SK-N-SH (cell line): ENCODE measurements around the gene FAM209A. TPM values are rescaled to one million over a fixed set of nuclear protein-coding genes. Genes with fewer than 3 reads are reported as not detected.

Experiments used
- CTCF ChIA-PET: fragments of 300-600, 350-600 bp; formaldehyde crosslinking; extraction: SDS; loops from one replicate; lab custom pipeline; 2021; lab: Yijun Ruan, JAX
- POLR2A ChIA-PET: fragments of 350-600 bp; sonication (Branson Sonifier 250); formaldehyde crosslinking; extraction: SDS; loops from one replicate; lab custom pipeline; 2020; ENCODE audit warnings: antibody characterized with exemption, inconsistent platforms; lab: Yijun Ruan, JAX
- DNase-seq: peaks from one replicate; pipeline ENCODE4 v3.0.0; 2012
- H2AFZ ChIP-seq: fragments of 200-600 bp; sonication (generic); 2 replicates; pipeline ENCODE4 v1.8.1; 2016; ENCODE audit warnings: antibody characterized with exemption, mild to moderate bottlenecking, low read depth
- H3F3A ChIP-seq: fragments of 200-600 bp; sonication (generic); replicated peaks from 2 replicates; pipeline ENCODE3; 2016; ENCODE audit warnings: antibody characterized with exemption, mild to moderate bottlenecking; ENCODE audit not compliant: insufficient read depth
- H3K27ac ChIP-seq, 2 experiments: fragments of 200-500 bp in 1 of 2; fragments of 200-600 bp in 1 of 2; sonication (Bioruptor generic) in 1 of 2; sonication (generic), shearing (Covaris generic) in 1 of 2; 2 replicates each; pipeline versions ENCODE4 v1.5.1 to v1.6.1; 2014 to 2016; ENCODE audit warnings: low read depth in 2 of 2, inconsistent platforms in 1 of 2, low read length in 1 of 2, mild to moderate bottlenecking in 1 of 2, mixed read lengths in 1 of 2
- H3K27me3 ChIP-seq: fragments of 200-600 bp; sonication (generic), shearing (Covaris generic); 2 replicates; pipeline ENCODE4 v1.6.1; 2016; ENCODE audit warnings: mixed run types; ENCODE audit not compliant: insufficient read depth
- H3K36me3 ChIP-seq, 2 experiments: fragments of 200-500 bp in 1 of 2; fragments of 200-600 bp in 1 of 2; sonication (Bioruptor generic) in 1 of 2; sonication (generic) in 1 of 2; replicated peaks in 1 of 2; 2 replicates each; pipeline versions ENCODE3 to v1.5.1; 2014 to 2016; ENCODE audit warnings: low read length in 1 of 2, mild to moderate bottlenecking in 1 of 2; ENCODE audit not compliant: insufficient read depth in 2 of 2, control insufficient read depth in 1 of 2
- H3K4me1 ChIP-seq, 2 experiments: fragments of 200-500 bp in 1 of 2; fragments of 200-600 bp in 1 of 2; sonication (Bioruptor generic) in 1 of 2; sonication (generic), shearing (Covaris generic) in 1 of 2; 2 replicates each; pipeline versions ENCODE4 v1.5.1 to v1.6.1; 2014 to 2016; ENCODE audit warnings: low read depth in 1 of 2, low read length in 1 of 2, mixed run types in 1 of 2; ENCODE audit not compliant: insufficient read depth in 2 of 2, control insufficient read depth in 1 of 2
- H3K4me2 ChIP-seq: fragments of 200-600 bp; sonication (generic), shearing (Covaris generic); 2 replicates; pipeline ENCODE4 v1.6.1; 2017; ENCODE audit warnings: mixed run types
- H3K4me3 ChIP-seq, 2 experiments: fragments of 200-500 bp in 1 of 2; fragments of 200-600 bp in 1 of 2; sonication (Bioruptor generic) in 1 of 2; sonication (generic), shearing (Covaris generic) in 1 of 2; 2 replicates each; pipeline versions ENCODE4 v1.5.1 to v1.8.1; 2014 to 2016; ENCODE audit warnings: low read depth in 2 of 2, inconsistent platforms in 1 of 2, low read length in 1 of 2, mild to moderate bottlenecking in 1 of 2, mixed read lengths in 1 of 2, moderate library complexity in 1 of 2
- H3K79me2 ChIP-seq: fragments of 200-600 bp; sonication (generic); 2 replicates; pipeline ENCODE4 v1.8.1; 2017; ENCODE audit warnings: mild to moderate bottlenecking; ENCODE audit not compliant: insufficient read depth
- H3K9ac ChIP-seq: fragments of 200-600 bp; sonication (generic); 2 replicates; pipeline ENCODE4 v1.6.1; 2017; ENCODE audit warnings: mixed run types
- H3K9me2 ChIP-seq: fragments of 200-600 bp; sonication (generic); 2 replicates; pipeline ENCODE4 v1.6.1; 2017; ENCODE audit warnings: mixed run types
- H3K9me3 ChIP-seq: fragments of 200-600 bp; sonication (generic); 2 replicates; pipeline ENCODE4 v1.6.1; 2017; ENCODE audit warnings: mixed run types, mild to moderate bottlenecking, moderate library complexity
- H4K20me1 ChIP-seq: fragments of 200-600 bp; sonication (generic); 2 replicates; pipeline ENCODE4 v1.6.1; 2017; ENCODE audit warnings: mild to moderate bottlenecking, mixed run types; ENCODE audit not compliant: insufficient read depth
- CHD2 ChIP-seq: fragments of 150-350 bp; IDR thresholded peaks from 2 replicates; pipeline ENCODE4 v1.6.1; 2018; ENCODE audit warnings: low read length; ENCODE audit not compliant: partially characterized antibody
- ELF1 ChIP-seq: IDR thresholded peaks from 2 replicates; pipeline ENCODE4 v1.4.0; 2012
- EZH2phosphoT487 ChIP-seq: fragments of 200-600 bp; sonication (generic); IDR thresholded peaks from 2 replicates; pipeline ENCODE4 v1.6.1; 2017; ENCODE audit warnings: low read depth, mixed run types, mild to moderate bottlenecking, antibody characterized with exemption, moderate library complexity, borderline replicate concordance
- GATA2 ChIP-seq: sonication (generic); formaldehyde crosslinking; IDR thresholded peaks from 2 replicates; pipeline ENCODE4 v1.5.0; 2020; ENCODE audit warnings: mild to moderate bottlenecking, missing genetic modification reagents
- MEF2A ChIP-seq: IDR thresholded peaks from 2 replicates; pipeline ENCODE4 v1.4.0; 2012; ENCODE audit warnings: low read depth, borderline replicate concordance
- MXI1 ChIP-seq: IDR thresholded peaks from 2 replicates; pipeline ENCODE4 v1.6.1; 2012; ENCODE audit warnings: mild to moderate bottlenecking, low read depth, low read length, improper control_type of control experiment
- RAD21 ChIP-seq: IDR thresholded peaks from 2 replicates; pipeline ENCODE4 v1.6.1; 2012; ENCODE audit warnings: mild to moderate bottlenecking, low read length
- RFX5 ChIP-seq: IDR thresholded peaks from 2 replicates; pipeline ENCODE4 v1.6.1; 2012; ENCODE audit warnings: mild to moderate bottlenecking, improper control_type of control experiment, low read length
- RXRA ChIP-seq: IDR thresholded peaks from 2 replicates; pipeline ENCODE4 v1.4.0; 2012; ENCODE audit warnings: low read depth, mild to moderate bottlenecking, borderline replicate concordance
- TAF1 ChIP-seq: IDR thresholded peaks from 2 replicates; pipeline ENCODE4 v1.6.1; 2012; ENCODE audit warnings: low read depth, mild to moderate bottlenecking, low read length, moderate library complexity, borderline replicate concordance
- TEAD4 ChIP-seq: IDR thresholded peaks from 2 replicates; pipeline ENCODE4 v1.4.0; 2012; ENCODE audit warnings: mild to moderate bottlenecking, borderline replicate concordance; ENCODE audit not compliant: insufficient read depth
- WGBS: methylation state at CpG from one replicate; pipeline ENCODE4 v1.1.6; 2017; ENCODE audit warnings: low lambda C conversion rate; 5-methylcytosine and 5-hydroxymethylcytosine counted together
- polyA plus RNA-seq, 3 experiments: library from polyadenylated mRNA; depleted of rRNA; stranded (reverse); fragments of >200 nt; gene quantifications; 2 replicates each; pipeline ENCODE4 v1.2.3, GENCODE V29; 2012
- TF ChIP-seq, protein P1 (sequence below): IDR thresholded peaks from 2 replicates; pipeline ENCODE4 v1.4.0; 2012; ENCODE audit warnings: low read depth
- TF ChIP-seq, protein P2 (sequence below): fragments of 150-350 bp; IDR thresholded peaks from 2 replicates; pipeline ENCODE4 v1.6.1; 2016; ENCODE audit warnings: mild to moderate bottlenecking, low read depth, low read length
- TF ChIP-seq, protein P3 (sequence below): IDR thresholded peaks from 2 replicates; pipeline ENCODE4 v1.4.0; 2012; ENCODE audit warnings: low read depth, borderline replicate concordance
- TF ChIP-seq, protein P4 (sequence below): IDR thresholded peaks from 2 replicates; pipeline ENCODE4 v1.4.0; 2012; ENCODE audit warnings: low read depth, borderline replicate concordance
- TF ChIP-seq, protein P5 (sequence below): IDR thresholded peaks from 2 replicates; pipeline ENCODE4; 2012

FAM209A gene
- polyA plus RNA-seq, 1 of the 3 experiments (the other 2 are of a cell fraction), result not detected

DNA sequence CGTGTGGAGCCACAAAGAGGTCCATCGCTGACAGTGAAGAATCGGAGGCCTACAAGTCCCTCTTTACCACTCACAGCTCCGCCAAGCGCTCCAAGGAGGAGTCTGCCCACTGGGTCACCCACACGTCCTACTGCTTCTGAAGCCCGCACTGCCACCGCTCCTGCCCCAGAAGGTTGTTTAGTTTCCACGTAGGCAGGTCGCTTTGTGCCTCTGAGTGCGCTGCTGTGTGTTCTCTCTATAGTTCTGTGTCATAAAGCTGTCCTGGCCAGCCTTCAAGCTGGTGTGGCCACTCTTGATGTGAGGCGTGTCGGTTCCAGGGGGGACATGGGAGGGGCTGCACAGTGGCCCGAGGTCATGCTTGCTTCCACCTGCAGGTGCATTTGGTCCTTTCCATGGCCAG is 6.4 kb upstream of the FAM209A start:
- WGBS, result 90% methylated on average over 14 of the region's 14 CpGs
- no peaks in the 10 kb centered on the region for H3K9me2 ChIP-seq
- H3K79me2 ChIP-seq, result no peaks in the 10 kb centered on the region
- H3F3A ChIP-seq, result no peaks in the 10 kb centered on the region
- no peaks in the 10 kb centered on the region for H4K20me1 ChIP-seq
- CTCF ChIA-PET, result no interaction called here
- no peak overlapping the region for H2AFZ ChIP-seq
- H3K27me3 ChIP-seq, result no peaks in the 10 kb centered on the region
- H3K4me1 ChIP-seq, result no peaks in the 10 kb centered on the region
- no peaks in the 10 kb centered on the region for H3K9me3 ChIP-seq
- no peak overlapping the region for H3K9ac ChIP-seq
- POLR2A ChIA-PET, result no interaction called here
- H3K4me3 ChIP-seq, result no peak overlapping the region
- H3K36me3 ChIP-seq, result peaks cover 47 to 49% of the 10 kb centered on the region in 2 experiments
- no peak for TF ChIP-seq TAF1
- TF ChIP-seq, protein P1, sequence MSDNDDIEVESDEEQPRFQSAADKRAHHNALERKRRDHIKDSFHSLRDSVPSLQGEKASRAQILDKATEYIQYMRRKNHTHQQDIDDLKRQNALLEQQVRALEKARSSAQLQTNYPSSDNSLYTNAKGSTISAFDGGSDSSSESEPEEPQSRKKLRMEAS, result no peak
- no peak for TF ChIP-seq RAD21
- TF ChIP-seq, protein P2, sequence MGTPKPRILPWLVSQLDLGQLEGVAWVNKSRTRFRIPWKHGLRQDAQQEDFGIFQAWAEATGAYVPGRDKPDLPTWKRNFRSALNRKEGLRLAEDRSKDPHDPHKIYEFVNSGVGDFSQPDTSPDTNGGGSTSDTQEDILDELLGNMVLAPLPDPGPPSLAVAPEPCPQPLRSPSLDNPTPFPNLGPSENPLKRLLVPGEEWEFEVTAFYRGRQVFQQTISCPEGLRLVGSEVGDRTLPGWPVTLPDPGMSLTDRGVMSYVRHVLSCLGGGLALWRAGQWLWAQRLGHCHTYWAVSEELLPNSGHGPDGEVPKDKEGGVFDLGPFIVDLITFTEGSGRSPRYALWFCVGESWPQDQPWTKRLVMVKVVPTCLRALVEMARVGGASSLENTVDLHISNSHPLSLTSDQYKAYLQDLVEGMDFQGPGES, result no peak
- TF ChIP-seq, protein P3, sequence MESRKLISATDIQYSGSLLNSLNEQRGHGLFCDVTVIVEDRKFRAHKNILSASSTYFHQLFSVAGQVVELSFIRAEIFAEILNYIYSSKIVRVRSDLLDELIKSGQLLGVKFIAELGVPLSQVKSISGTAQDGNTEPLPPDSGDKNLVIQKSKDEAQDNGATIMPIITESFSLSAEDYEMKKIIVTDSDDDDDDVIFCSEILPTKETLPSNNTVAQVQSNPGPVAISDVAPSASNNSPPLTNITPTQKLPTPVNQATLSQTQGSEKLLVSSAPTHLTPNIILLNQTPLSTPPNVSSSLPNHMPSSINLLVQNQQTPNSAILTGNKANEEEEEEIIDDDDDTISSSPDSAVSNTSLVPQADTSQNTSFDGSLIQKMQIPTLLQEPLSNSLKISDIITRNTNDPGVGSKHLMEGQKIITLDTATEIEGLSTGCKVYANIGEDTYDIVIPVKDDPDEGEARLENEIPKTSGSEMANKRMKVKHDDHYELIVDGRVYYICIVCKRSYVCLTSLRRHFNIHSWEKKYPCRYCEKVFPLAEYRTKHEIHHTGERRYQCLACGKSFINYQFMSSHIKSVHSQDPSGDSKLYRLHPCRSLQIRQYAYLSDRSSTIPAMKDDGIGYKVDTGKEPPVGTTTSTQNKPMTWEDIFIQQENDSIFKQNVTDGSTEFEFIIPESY, result no peak
- TF ChIP-seq ELF1, result no peak
- H3K4me2 ChIP-seq, result no peak overlapping the region
- no peak for DNase-seq
- no peak overlapping the region for H3K27ac ChIP-seq

DNA sequence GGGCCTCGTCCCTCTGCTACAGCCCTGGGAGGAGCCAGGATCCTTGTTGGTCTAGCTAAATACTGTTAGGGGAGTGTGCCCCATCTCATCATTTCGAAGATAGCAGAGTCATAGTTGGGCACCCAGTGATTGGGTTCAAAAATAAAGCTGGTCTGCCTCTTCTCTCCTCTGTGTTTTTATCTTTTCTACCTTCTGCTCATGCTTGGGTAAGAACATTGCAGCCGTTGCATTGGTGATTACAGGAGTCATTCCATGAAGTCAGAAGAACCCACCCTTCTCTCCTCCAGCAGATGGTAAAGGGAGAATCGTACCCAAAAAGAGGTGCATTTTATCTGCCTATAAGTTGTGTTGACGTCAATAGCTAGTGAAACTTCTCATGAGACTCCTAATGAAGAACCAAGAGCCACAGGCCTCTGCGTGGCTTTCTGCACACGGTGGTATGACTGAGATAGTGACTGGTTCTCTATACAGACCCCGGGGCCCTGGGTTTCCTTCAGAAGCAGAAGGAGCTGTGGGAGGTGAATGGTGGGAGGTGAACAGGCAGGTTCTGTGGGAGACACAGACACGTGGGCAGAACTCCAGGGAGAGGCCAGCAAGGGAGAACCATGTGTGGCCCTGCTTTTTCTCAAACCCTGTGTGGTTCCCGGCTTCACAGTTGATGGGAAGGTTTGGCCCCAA is 5.7 kb upstream of the FAM209A start:
- no peaks in the 10 kb centered on the region for H3K79me2 ChIP-seq
- H2AFZ ChIP-seq, result no peak overlapping the region
- 93% methylated on average over 10 of the region's 10 CpGs for WGBS
- no peak overlapping the region for H3K4me2 ChIP-seq
- H3K9me3 ChIP-seq, result no peaks in the 10 kb centered on the region
- H3K4me3 ChIP-seq, result no peak overlapping the region
- no peaks in the 10 kb centered on the region for H3K9me2 ChIP-seq
- H3K36me3 ChIP-seq, result peaks cover 39 to 47% of the 10 kb centered on the region in 2 experiments
- ChIA-PET CTCF (no interaction called here), POLR2A (no interaction called here)
- TF ChIP-seq RFX5 (no peak), ELF1 (no peak), EZH2phosphoT487 (no peak), GATA2 (no peak), MXI1 (no peak), TAF1 (no peak), CHD2 (no peak), MEF2A (no peak), TEAD4 (no peak), RXRA (no peak)
- TF ChIP-seq, protein P2, result no peak
- TF ChIP-seq, protein P4, sequence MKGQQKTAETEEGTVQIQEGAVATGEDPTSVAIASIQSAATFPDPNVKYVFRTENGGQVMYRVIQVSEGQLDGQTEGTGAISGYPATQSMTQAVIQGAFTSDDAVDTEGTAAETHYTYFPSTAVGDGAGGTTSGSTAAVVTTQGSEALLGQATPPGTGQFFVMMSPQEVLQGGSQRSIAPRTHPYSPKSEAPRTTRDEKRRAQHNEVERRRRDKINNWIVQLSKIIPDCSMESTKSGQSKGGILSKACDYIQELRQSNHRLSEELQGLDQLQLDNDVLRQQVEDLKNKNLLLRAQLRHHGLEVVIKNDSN, result no peak
- TF ChIP-seq, protein P5, sequence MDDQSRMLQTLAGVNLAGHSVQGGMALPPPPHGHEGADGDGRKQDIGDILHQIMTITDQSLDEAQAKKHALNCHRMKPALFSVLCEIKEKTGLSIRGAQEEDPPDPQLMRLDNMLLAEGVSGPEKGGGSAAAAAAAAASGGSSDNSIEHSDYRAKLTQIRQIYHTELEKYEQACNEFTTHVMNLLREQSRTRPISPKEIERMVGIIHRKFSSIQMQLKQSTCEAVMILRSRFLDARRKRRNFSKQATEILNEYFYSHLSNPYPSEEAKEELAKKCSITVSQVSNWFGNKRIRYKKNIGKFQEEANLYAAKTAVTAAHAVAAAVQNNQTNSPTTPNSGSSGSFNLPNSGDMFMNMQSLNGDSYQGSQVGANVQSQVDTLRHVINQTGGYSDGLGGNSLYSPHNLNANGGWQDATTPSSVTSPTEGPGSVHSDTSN, result no peak
- no peak overlapping the region for H3K9ac ChIP-seq
- no peaks in the 10 kb centered on the region for H3K27me3 ChIP-seq
- H3K27ac ChIP-seq, result no peak overlapping the region
- no peaks in the 10 kb centered on the region for H4K20me1 ChIP-seq
- no peaks in the 10 kb centered on the region for H3F3A ChIP-seq
- no peaks in the 10 kb centered on the region for H3K4me1 ChIP-seq
- DNase-seq, result no peak
